Duodenal mucosa (tissue), 2 donors: Measurements from ENCODE around the gene SYN1.
"Not testable (repeated sequence)": the region's sequence is repeated elsewhere in the genome, so short reads cannot be mapped to it uniquely, and the experiment has no call there.

Experiments used
- H3K27ac ChIP-seq: one replicate; pipeline ENCODE4 v1.7.0; 2013; ENCODE audit warnings: low read depth, low read length
- H3K27me3 ChIP-seq, 2 donors: one replicate each; pipeline ENCODE4 v1.7.0; 2013; ENCODE audit warnings: low read length in 2 of 2, control low read depth in 1 of 2; ENCODE audit not compliant: insufficient read depth in 2 of 2, control insufficient read depth in 1 of 2
- H3K36me3 ChIP-seq, 2 donors: one replicate each; pipeline ENCODE4 v1.7.0; 2013; ENCODE audit warnings: low read length in 2 of 2, control low read depth in 1 of 2; ENCODE audit not compliant: insufficient read depth in 2 of 2, control insufficient read depth in 1 of 2
- H3K4me1 ChIP-seq, 2 donors: one replicate each; pipeline ENCODE4 v1.7.0; 2013; ENCODE audit warnings: low read length in 2 of 2, control low read depth in 1 of 2; ENCODE audit not compliant: insufficient read depth in 2 of 2, control insufficient read depth in 1 of 2
- H3K4me3 ChIP-seq, 2 donors: one replicate each; pipeline ENCODE4 v1.7.0; 2013; ENCODE audit warnings: low read length in 2 of 2, low read depth in 1 of 2
- H3K9ac ChIP-seq, 2 donors: one replicate each; pipeline ENCODE4 v1.7.0; 2013; ENCODE audit warnings: low read length in 2 of 2, low read depth in 1 of 2
- H3K9me3 ChIP-seq, 2 donors: one replicate each; pipeline ENCODE4 v1.7.0; 2013; ENCODE audit warnings: low read length in 2 of 2, control low read depth in 1 of 2; ENCODE audit not compliant: control insufficient read depth in 1 of 2

Gene SYN1

GRCh38 chrX:47605024-47605423 lies 14.6 kb downstream of the SYN1 start:
- Histone ChIP-seq H3K4me3 (no peak overlapping the region), H3K27me3 (no peaks in the 10 kb centered on the region), H3K9ac (no peak overlapping the region)

GRCh38 chrX:47603125-47603524 lies 16.5 kb downstream of the SYN1 start:
- H3K27me3 ChIP-seq, H3K4me3 ChIP-seq, H3K9ac ChIP-seq, H3K27ac ChIP-seq, H3K36me3 ChIP-seq, H3K4me1 ChIP-seq, H3K9me3 ChIP-seq: not testable (repeated sequence)

More at GRCh38 chrX:47605024-47605423, 14.6 kb downstream of the SYN1 start:
- Histone ChIP-seq H3K9me3 (no peaks in the 10 kb centered on the region), H3K4me1 (no peaks in the 10 kb centered on the region), H3K27ac (no peak overlapping the region), H3K36me3 (no peaks in the 10 kb centered on the region)

GRCh38 chrX:47597222-47597621 lies 22.4 kb downstream of the SYN1 start:
- Histone ChIP-seq H3K4me1 (no peaks in the 10 kb centered on the region), H3K36me3 (no peaks in the 10 kb centered on the region), H3K9me3 (no peaks in the 10 kb centered on the region), H3K27ac (no peak overlapping the region), H3K9ac (no peak overlapping the region), H3K4me3 (no peak overlapping the region), H3K27me3 (no peaks in the 10 kb centered on the region)

- H3K27ac ChIP-seq: no peak overlapping the region
- H3K9ac ChIP-seq: no peak overlapping the region
- H3K4me3 ChIP-seq: no peak overlapping the region
- H3K36me3 ChIP-seq: no peaks in the 10 kb centered on the region
- H3K9me3 ChIP-seq: no peaks in the 10 kb centered on the region
- no peaks in the 10 kb centered on the region for H3K4me1 ChIP-seq
- H3K27me3 ChIP-seq: no peaks in the 10 kb centered on the region
Observed at GRCh38 chrX:47596256-47596655, 23.4 kb downstream of the SYN1 start.

- Histone ChIP-seq H3K9ac (no peak overlapping the region), H3K9me3 (no peaks in the 10 kb centered on the region), H3K36me3 (no peaks in the 10 kb centered on the region), H3K27ac (no peak overlapping the region), H3K27me3 (no peaks in the 10 kb centered on the region), H3K4me1 (no peaks in the 10 kb centered on the region), H3K4me3 (no peak overlapping the region)
Observed at GRCh38 chrX:47595716-47596251, 23.9 kb downstream of the SYN1 start.

- Histone ChIP-seq H3K4me3 (no peak overlapping the region), H3K27me3 (no peaks in the 10 kb centered on the region), H3K9me3 (no peaks in the 10 kb centered on the region), H3K4me1 (no peaks in the 10 kb centered on the region), H3K36me3 (no peaks in the 10 kb centered on the region), H3K27ac (no peak overlapping the region), H3K9ac (no peak overlapping the region)
Observed at GRCh38 chrX:47593522-47593921, 26.1 kb downstream of the SYN1 start.

- H3K9ac ChIP-seq: no peak overlapping the region
- no peaks in the 10 kb centered on the region for H3K9me3 ChIP-seq
- H3K27ac ChIP-seq: no peak overlapping the region
- H3K36me3 ChIP-seq: no peaks in the 10 kb centered on the region
- no peaks in the 10 kb centered on the region for H3K27me3 ChIP-seq
- no peaks in the 10 kb centered on the region for H3K4me1 ChIP-seq
- no peak overlapping the region for H3K4me3 ChIP-seq
Observed at GRCh38 chrX:47590984-47591383, 28.7 kb downstream of the SYN1 start.

- H3K4me1 ChIP-seq: no peaks in the 10 kb centered on the region
- no peak overlapping the region for H3K9ac ChIP-seq
- no peak overlapping the region for H3K27ac ChIP-seq
- no peaks in the 10 kb centered on the region for H3K27me3 ChIP-seq
- H3K36me3 ChIP-seq: no peaks in the 10 kb centered on the region
- H3K4me3 ChIP-seq: no peak overlapping the region
- H3K9me3 ChIP-seq: no peaks in the 10 kb centered on the region
Observed at GRCh38 chrX:47587906-47588735, 31.5 kb downstream of the SYN1 start.

- Histone ChIP-seq H3K9me3 (no peaks in the 10 kb centered on the region), H3K4me1 (no peaks in the 10 kb centered on the region), H3K36me3 (no peaks in the 10 kb centered on the region), H3K4me3 (no peak overlapping the region), H3K9ac (no peak overlapping the region), H3K27ac (no peak overlapping the region), H3K27me3 (no peaks in the 10 kb centered on the region)
Observed at GRCh38 chrX:47587091-47587891, 32.4 kb downstream of the SYN1 start.
